Measurements from ENCODE around the gene SMIM41. TPM values are rescaled to one million over a fixed set of nuclear protein-coding genes. Genes with fewer than 3 reads are reported as not detected.
A peak's percentile ranks its signal among the peaks of the same experiment; 100 is the strongest.

SMIM41 gene
- total RNA-seq, 1 donor = 0.43 TPM

DNA sequence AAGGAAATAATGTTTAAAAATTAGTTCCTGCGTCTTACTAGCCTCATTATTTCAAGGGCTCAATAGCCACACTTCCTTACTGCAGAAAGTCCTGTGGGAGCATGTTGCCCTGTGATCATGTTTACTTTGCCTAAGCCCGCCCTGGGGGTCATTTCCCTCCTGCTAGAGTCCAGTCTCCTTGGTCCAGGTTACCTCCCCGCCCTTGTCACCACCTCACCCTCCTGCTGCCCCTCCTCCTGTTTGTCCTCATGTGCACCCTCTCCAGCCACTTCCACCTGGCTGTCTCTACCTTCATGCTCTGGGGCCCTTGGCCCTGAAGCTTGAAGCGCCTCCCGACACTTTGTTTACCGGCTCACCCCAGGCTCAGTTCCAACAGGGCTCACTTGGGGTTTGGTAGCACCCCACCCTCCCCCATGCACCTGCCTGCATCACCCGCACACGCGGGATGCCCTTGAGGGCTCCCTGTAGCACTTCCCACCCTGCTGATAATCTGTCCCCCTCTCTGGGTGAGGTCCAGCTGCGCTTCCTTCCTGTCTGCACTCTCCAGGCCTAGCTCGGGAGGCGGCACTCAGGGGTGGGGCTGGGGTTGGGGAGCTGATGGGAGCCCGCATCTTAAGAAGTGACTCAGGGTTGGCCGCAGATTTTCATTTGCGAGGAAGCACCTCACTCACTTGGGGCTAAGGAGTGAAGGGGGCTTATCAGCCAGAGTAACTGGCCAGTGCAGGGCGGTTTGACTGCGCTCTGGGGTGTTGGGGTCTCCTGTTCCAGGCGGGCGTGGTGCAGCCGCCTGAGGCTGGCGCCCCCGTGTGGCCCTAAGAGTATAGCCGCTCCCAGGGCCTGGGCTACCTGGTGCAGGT is 40.1 kb downstream of the SMIM41 start:
- peak; percentile 61 for TF ChIP-seq CTCF (IDR thresholded peaks at IDR 0.05; ENCODE audit: insufficient read depth, low read depth, low read length)
- DNase-seq (ENCODE audit: low read depth) = peak; percentile 23
- no peak overlapping the region for H3K4me3 ChIP-seq (ENCODE audit: low read depth, low read length)

DNA sequence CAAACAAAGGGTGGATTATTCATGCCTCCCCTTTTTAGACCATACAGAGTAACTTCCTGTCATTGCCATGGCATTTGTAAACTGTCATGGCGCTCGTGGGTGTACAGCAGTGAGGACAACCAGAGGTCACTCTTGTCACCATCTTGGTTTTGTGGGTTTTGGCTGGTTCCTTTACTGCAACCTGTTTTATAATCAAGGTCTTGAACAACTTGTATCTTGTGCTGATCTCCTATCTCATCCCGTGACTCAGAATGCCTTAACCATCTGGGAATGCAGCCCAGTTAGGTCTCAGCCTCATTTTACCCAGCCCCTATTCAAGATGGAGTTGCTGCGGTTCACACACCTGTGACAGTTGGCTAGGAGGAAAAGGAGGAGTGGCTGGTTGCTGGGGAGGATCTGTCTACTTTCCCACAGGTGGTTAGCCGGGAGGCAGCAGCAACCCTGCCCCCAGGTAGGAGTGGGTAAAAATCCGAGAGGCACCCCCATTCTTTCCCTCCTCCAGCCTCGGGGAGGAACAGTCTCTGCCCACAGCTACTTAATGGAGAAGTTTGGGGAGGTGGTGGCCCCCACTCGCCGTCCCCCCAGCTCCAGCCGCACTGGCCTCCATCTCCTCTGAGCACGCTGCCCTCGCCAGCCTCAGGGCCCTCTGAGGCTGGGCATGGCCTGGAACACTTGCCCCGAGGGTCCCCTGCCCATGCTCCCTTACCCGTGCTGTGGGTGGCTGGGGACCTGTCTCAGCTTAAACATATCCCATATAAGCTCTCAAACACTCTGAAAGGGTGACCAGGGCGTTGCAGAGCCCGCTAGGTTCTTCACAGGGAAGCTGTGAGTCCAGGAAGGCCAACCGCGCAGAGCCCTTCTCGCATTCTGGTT is 41.7 kb downstream of the SMIM41 start:
- TF ChIP-seq CTCF (IDR thresholded peaks at IDR 0.05; ENCODE audit: insufficient read depth, low read depth, low read length) = no peak
- DNase-seq (ENCODE audit: low read depth) = no peak
- no peak overlapping the region for H3K4me3 ChIP-seq (ENCODE audit: low read depth, low read length)

DNA sequence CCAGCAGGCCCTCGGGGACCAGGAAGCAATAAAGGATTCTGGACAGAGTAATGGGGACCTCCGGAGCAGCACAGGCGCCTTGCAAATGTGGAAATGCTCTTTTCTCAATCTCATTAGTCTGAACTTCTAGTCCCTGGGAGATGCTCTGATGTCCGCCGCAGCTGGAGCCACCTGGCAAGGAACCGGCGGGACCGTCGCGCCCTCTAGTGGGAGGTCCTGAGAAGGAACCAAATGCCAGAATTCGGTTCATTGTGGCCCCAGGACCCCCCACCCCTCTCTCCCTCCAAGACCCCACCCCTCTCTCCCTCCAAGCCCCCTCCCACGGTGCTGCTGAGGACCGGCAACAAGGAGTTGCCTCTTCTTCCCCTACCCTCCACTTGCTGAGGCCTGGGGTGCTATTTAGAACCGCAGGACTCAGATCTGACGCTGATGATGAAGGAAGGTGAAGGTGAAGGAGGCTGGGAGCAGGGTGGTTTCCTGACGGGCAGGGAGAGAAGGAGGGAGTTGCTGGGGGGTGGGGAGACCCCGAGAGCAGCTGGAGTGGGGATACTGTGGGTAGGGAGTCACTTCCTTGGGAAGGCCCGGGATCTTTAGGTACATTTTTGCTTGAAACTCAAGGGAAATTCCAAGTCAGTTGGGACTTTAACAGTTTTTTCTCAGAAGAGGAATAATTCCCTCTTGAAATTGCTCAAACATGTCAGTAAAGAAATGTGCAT is 42.5 kb downstream of the SMIM41 start:
- DNase-seq (ENCODE audit: low read depth) = peak; percentile 59
- H3K4me3 ChIP-seq (ENCODE audit: low read depth, low read length) = no peak overlapping the region
- TF ChIP-seq CTCF (IDR thresholded peaks at IDR 0.05; ENCODE audit: insufficient read depth, low read depth, low read length) = peak; percentile 70

DNA sequence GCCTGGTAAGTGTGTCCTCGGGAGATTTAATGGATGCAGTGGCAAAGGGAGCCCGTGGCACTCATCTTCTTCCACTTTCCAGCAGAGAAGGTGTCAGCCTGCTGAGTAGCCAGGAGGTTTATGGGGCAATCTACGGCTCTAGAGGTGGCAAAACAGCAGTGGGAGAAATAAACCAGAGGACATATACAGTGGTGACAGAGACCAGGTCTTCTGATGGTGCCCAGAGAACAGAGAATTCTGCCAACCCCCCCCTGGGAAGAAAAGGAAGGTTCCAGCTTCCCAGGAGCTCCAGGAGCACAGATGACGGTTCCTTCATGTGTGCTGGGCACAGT is 43.0 kb downstream of the SMIM41 start:
- TF ChIP-seq CTCF (IDR thresholded peaks at IDR 0.05; ENCODE audit: insufficient read depth, low read depth, low read length) = no peak
- H3K4me3 ChIP-seq (ENCODE audit: low read depth, low read length) = no peak overlapping the region
- no peak for DNase-seq (ENCODE audit: low read depth)

- H3K4me3 ChIP-seq (ENCODE audit: low read depth, low read length) = no peak overlapping the region
- TF ChIP-seq CTCF (IDR thresholded peaks at IDR 0.05; ENCODE audit: insufficient read depth, low read depth, low read length) = no peak
- no peak for DNase-seq (ENCODE audit: low read depth)
These were observed 43.4 kb downstream of the SMIM41 start for GRCh38 chr12:52122904-52123303.

- no peak for DNase-seq (ENCODE audit: low read depth)
- TF ChIP-seq CTCF (IDR thresholded peaks at IDR 0.05; ENCODE audit: insufficient read depth, low read depth, low read length) = no peak
- no peak overlapping the region for H3K4me3 ChIP-seq (ENCODE audit: low read depth, low read length)
These were observed 44.1 kb downstream of the SMIM41 start for GRCh38 chr12:52123487-52124186.

Data from fibroblast of villous mesenchyme (primary cell).